Heart right ventricle (tissue), 16 donors: Measurements from ENCODE around the gene TMEM44. TPM values are rescaled to one million over a fixed set of nuclear protein-coding genes. Genes with fewer than 3 reads are reported as not detected.
A peak's percentile ranks its signal among the peaks of the same experiment; 100 is the strongest.

Experiments
- ATAC-seq, 8 donors: fragments of 200-7000 bp; cut with Tn5 transposase; one replicate each; pipeline ENCODE4 v1.9.1; 2020; ENCODE audit warnings: mild to moderate bottlenecking in 8 of 8, moderate library complexity in 8 of 8, moderate number of reproducible peaks in 1 of 8
- DNase-seq, 2 donors: peaks; one replicate each; pipeline ENCODE4 v3.0.0-alpha.2; 2020
- H3K27ac ChIP-seq, 10 donors: fragments of 200-600 bp; sonication (generic) in 2 of 10; one replicate each; pipeline versions ENCODE4 v1.5.0 to v1.8.0; 2020 to 2022; ENCODE audit warnings: mild to moderate bottlenecking in 3 of 10
- H3K27me3 ChIP-seq, 7 donors: fragments of 200-600 bp; one replicate each; pipeline ENCODE4 v1.8.0; 2021 to 2022; ENCODE audit warnings: mild to moderate bottlenecking in 2 of 7
- H3K36me3 ChIP-seq, 9 donors: fragments of 200-600 bp; sonication (generic) in 1 of 9; one replicate each; pipeline versions ENCODE4 v1.5.0 to v1.8.0; 2020 to 2022; ENCODE audit warnings: mild to moderate bottlenecking in 2 of 9
- H3K4me1 ChIP-seq, 9 donors: fragments of 200-600 bp; sonication (generic) in 1 of 9; one replicate each; pipeline versions ENCODE4 v1.5.0 to v1.8.0; 2020 to 2022; ENCODE audit warnings: mild to moderate bottlenecking in 4 of 9
- H3K4me3 ChIP-seq, 10 donors: fragments of 200-600 bp; sonication (generic) in 2 of 10; one replicate each; pipeline versions ENCODE4 v1.5.0 to v1.8.0; 2020 to 2022; ENCODE audit warnings: mild to moderate bottlenecking in 7 of 10, moderate library complexity in 2 of 10
- H3K9me3 ChIP-seq, 11 donors: fragments of 200-600 bp in 10 of 11; sonication (generic) in 2 of 11; one replicate each; pipeline versions ENCODE4 v1.5.0 to v1.8.0; 2013 to 2022; ENCODE audit warnings: mild to moderate bottlenecking in 2 of 11, control low read depth in 1 of 11, moderate library complexity in 1 of 11
- CTCF ChIP-seq, 9 donors: fragments of 200-600 bp; sonication (generic) in 2 of 9; IDR thresholded peaks; one replicate each; pipeline versions ENCODE4 v1.5.0 to v1.8.0; 2021 to 2022; ENCODE audit warnings: antibody characterized with exemption in 9 of 9, mild to moderate bottlenecking in 5 of 9, moderate library complexity in 1 of 9
- WGBS, 2 donors: extraction: QIAGEN DNeasy Blood & Tissue Kit; methylation state at CpG; one replicate each; pipeline ENCODE4 v1.1.7; 2013; ENCODE audit warnings: inconsistent platforms in 1 of 2; 5-methylcytosine and 5-hydroxymethylcytosine counted together
- intact Hi-C, 10 donors: fragments of 100-400 bp; cut with DNase I; formaldehyde crosslinking; loops; one replicate each; pipeline versions ENCODE4 v1.11.1 to v1.14.2; 2022
- polyA plus RNA-seq, 2 donors: library from polyadenylated mRNA; stranded (reverse); fragments of 200-250 nt; gene quantifications; one replicate each; pipeline ENCODE4 v1.2.3, GENCODE V29; 2013
- total RNA-seq, 10 donors: library from RNA; stranded (reverse); fragmentation: NEBNext Ultra II Directional in 3 of 10; extraction: Animal tissue kit (Norgen Biotek cat#: 25700) in 3 of 10; gene quantifications; one replicate each; pipeline versions ENCODE4 v1.2.1 to v1.2.4, GENCODE V29; 2021 to 2023
- donor health status: Arrhythmogenic right ventricular cardiomyopathy.
- donor health status: ischemic (EF 13 %, LVEDD 7.1; RV severe dilation, severe dysfunction).
- donor health status: healthy with polysubstance abuse.
- donor health status: DM: no; HTN: yes; CAD: no.
- donor health status: DM: no; HTN: no; CAD: no.
- donor health status: ischemic (EF 25% LVEDD 6.9; RV normal size, moderate dysfunction).
- donor health status: ischemic (EF 25% LVEDD 5.7; RV mildly dilated, moderate dysfunction).
- donor health status: healthy.
- donor health status: DM: yes; HTN: yes; CAD: no.
- donor health status: Ischemic cardiomyopathy.
- donor health status: ischemic (EF 35%, LVEDD 5.7; RV mildly dilated, moderate dysfunction).
- donor health status: nonischemic (EF 11% LVEDD 7.7; RV severe dilation, severe dysfunction).
- donor health status: DM: yes; HTN: yes; CAD: no.
- donor health status: PGD.
- donor health status: ischemic (EF 29% LVEDD 5.4; RV normal size, mild dysfunction).
- donor health status: nonischemic (EF 23%, LVEDD 6.1; RV moderate dilation, normal function).

TMEM44 gene
- total and polyA plus RNA-seq, 12 donors = 3.1 to 21.9 (median 5.1) TPM

GRCh38 chr3:194612221-194612620 lies 21.0 kb downstream of the TMEM44 start:
- intact Hi-C loops = no loop called here
- Histone ChIP-seq H3K4me3 (no peak overlapping the region), H3K36me3 (peaks cover 0 to 56% (median 0%) of the 10 kb centered on the region in 9 donors), H3K27me3 (no peaks in the 10 kb centered on the region), H3K27ac (no peak overlapping the region), H3K9me3 (no peaks in the 10 kb centered on the region), H3K4me1 (no peaks in the 10 kb centered on the region)
- WGBS, 2 donors = 61 to 65% methylated on average over 8 of the region's 8 CpGs
- TF ChIP-seq CTCF (IDR thresholded peaks at IDR 0.05) = no peak
- ATAC-seq (peak in 5 of 8 donors; percentile 25 to 49 (median 32)), DNase-seq (no peak)

- no peak overlapping the region for H3K27ac ChIP-seq
- DNase-seq = no peak
- no peaks in the 10 kb centered on the region for H3K9me3 ChIP-seq
- no peaks in the 10 kb centered on the region for H3K27me3 ChIP-seq
- no peaks in the 10 kb centered on the region for H3K4me1 ChIP-seq
- WGBS, 2 donors = 96 to 97% methylated on average over 3 of the region's 3 CpGs
- ATAC-seq = no peak
- no peak for TF ChIP-seq CTCF (IDR thresholded peaks at IDR 0.05)
- no peak overlapping the region for H3K4me3 ChIP-seq
- peaks cover 0 to 47% (median 0%) of the 10 kb centered on the region in 9 donors for H3K36me3 ChIP-seq
- intact Hi-C loops = no loop called here
Observed at GRCh38 chr3:194610689-194611088, 22.5 kb downstream of the TMEM44 start.

- H3K27ac ChIP-seq = no peak overlapping the region
- H3K36me3 ChIP-seq = peaks cover 0 to 47% (median 6%) of the 10 kb centered on the region in 9 donors
- no peaks in the 10 kb centered on the region for H3K27me3 ChIP-seq
- H3K4me1 ChIP-seq = no peaks in the 10 kb centered on the region
- no peak for ATAC-seq
- intact Hi-C loops = no loop called here
- no peak overlapping the region for H3K4me3 ChIP-seq
- no peak for TF ChIP-seq CTCF (IDR thresholded peaks at IDR 0.05)
- 88 to 93% methylated on average over 13 of the region's 13 CpGs for WGBS, 2 donors
- DNase-seq = no peak
- H3K9me3 ChIP-seq = no peaks in the 10 kb centered on the region
Observed at GRCh38 chr3:194609601-194610000, 23.6 kb downstream of the TMEM44 start.

GRCh38 chr3:194608981-194609380 lies 24.2 kb downstream of the TMEM44 start:
- ATAC-seq = no peak
- intact Hi-C loops = no loop called here
- 86 to 90% methylated on average over 9 of the region's 9 CpGs for WGBS, 2 donors

More at GRCh38 chr3:194608981-194609380, 24.2 kb downstream of the TMEM44 start:
- no peak for DNase-seq
- H3K9me3 ChIP-seq = no peaks in the 10 kb centered on the region
- no peaks in the 10 kb centered on the region for H3K27me3 ChIP-seq
- peaks cover 0 to 47% (median 6%) of the 10 kb centered on the region in 9 donors for H3K36me3 ChIP-seq
- no peak overlapping the region for H3K27ac ChIP-seq
- H3K4me1 ChIP-seq = no peaks in the 10 kb centered on the region
- no peak overlapping the region for H3K4me3 ChIP-seq
- TF ChIP-seq CTCF (IDR thresholded peaks at IDR 0.05) = no peak
